ENCODE results near the gene RABGEF1. TPM values are rescaled to one million over a fixed set of nuclear protein-coding genes. Genes with fewer than 3 reads are reported as not detected.

RABGEF1 gene
- total and polyA plus RNA-seq, 9 of the 15 experiments (the other 6 are each of a cell fraction or from before 2014, with no cell fraction given): 7.0 to 29.3 (median 20.5) TPM

GRCh38 chr7:66740302-66740979 lies at the start of gene RABGEF1 (continued):
- TF ChIP-seq TAF9B (IDR thresholded peaks at IDR 0.05; ENCODE audit: partially characterized antibody) (peak; percentile 86), FOXP1 (CRISPR knock-in tag; IDR thresholded peaks at IDR 0.05) (peak; percentile 60; the same call in 1 of the 2 replicates), DACH1 (IDR thresholded peaks at IDR 0.05; ENCODE audit: partially characterized antibody) (peak; percentile 93), ZBED1 (IDR thresholded peaks at IDR 0.05) (peak; percentile 77), KLF1 (tag; IDR thresholded peaks at IDR 0.05) (no peak; the same call in 1 of the 2 replicates), ZC3H11A (IDR thresholded peaks at IDR 0.05; ENCODE audit: low read depth, low read length) (no peak), CBFB (CRISPR knock-in tag; IDR thresholded peaks at IDR 0.05) (no peak), ZNF3 (CRISPR knock-in tag; IDR thresholded peaks at IDR 0.05) (no peak), ZKSCAN3 (CRISPR knock-in tag; IDR thresholded peaks at IDR 0.05) (no peak), RNF2 (IDR thresholded peaks at IDR 0.05) (peak; percentile 79), ZNF639 (CRISPR knock-in tag; conservative IDR thresholded peaks at IDR 0.05 in 1 of 2, IDR thresholded peaks at IDR 0.05 in 1 of 2) (peak in 1 of 2 experiments; percentile 81; a peak in 2 of 4 replicates), ZNF586 (CRISPR knock-in tag; conservative IDR thresholded peaks at IDR 0.05) (no peak), JUND (IDR thresholded peaks at IDR 0.05; ENCODE audit: borderline replicate concordance, low read depth, low read length) (peak; percentile 71), JUND (tag; IDR thresholded peaks at IDR 0.05; ENCODE audit: borderline replicate concordance, low read depth, low read length) (no peak), MAZ (CRISPR knock-in tag; conservative IDR thresholded peaks at IDR 0.05 in 1 of 2, IDR thresholded peaks at IDR 0.05 in 1 of 2) (peak; percentile 78 to 85; a peak in 3 of 4 replicates), SRSF1 (IDR thresholded peaks at IDR 0.05; ENCODE audit: low read depth, low read length) (no peak), HES1 (IDR thresholded peaks at IDR 0.05; ENCODE audit: low read depth) (no peak), ETV1 (tag; conservative IDR thresholded peaks at IDR 0.05; ENCODE audit: low read depth) (peak; percentile 85), EP400 (IDR thresholded peaks at IDR 0.05) (peak; percentile 83), SRF (CRISPR knock-in tag; IDR thresholded peaks at IDR 0.05) (peak in 1 of 2 experiments; percentile 58; a peak in 1 of 4 replicates), MBD2 (IDR thresholded peaks at IDR 0.05; ENCODE audit: borderline replicate concordance, low read depth) (peak; percentile 58), KLF6 (CRISPR knock-in tag; IDR thresholded peaks at IDR 0.05; ENCODE audit: borderline replicate concordance) (peak; percentile 51; the same call in 1 of the 2 replicates), ZBTB34 (CRISPR knock-in tag; IDR thresholded peaks at IDR 0.05) (no peak), CTBP1 (IDR thresholded peaks at IDR 0.05; ENCODE audit: borderline replicate concordance) (peak; percentile 44; the same call in 1 of the 2 replicates)
- TF ChIP-seq, protein P1, sequence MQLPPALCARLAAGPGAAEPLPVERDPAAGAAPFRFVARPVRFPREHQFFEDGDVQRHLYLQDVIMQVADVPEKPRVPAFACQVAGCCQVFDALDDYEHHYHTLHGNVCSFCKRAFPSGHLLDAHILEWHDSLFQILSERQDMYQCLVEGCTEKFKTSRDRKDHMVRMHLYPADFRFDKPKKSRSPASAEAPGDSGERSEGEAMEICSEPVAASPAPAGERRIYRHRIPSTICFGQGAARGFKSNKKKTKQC (CRISPR knock-in tag; IDR thresholded peaks at IDR 0.05): peak; percentile 65
